Measurements from ENCODE around the gene CFAP43.
A peak's percentile ranks its signal among the peaks of the same experiment; 100 is the strongest.
"Not testable (repeated sequence)": the region's sequence is repeated elsewhere in the genome, so short reads cannot be mapped to it uniquely, and the experiment has no call there.

CFAP43 gene

GRCh38 chr10:104223304-104223703 lies 8.9 kb downstream of the CFAP43 start:
- DNase-seq = no peak

GRCh38 chr10:104220522-104220921 lies 11.6 kb downstream of the CFAP43 start:
- no peak for DNase-seq

GRCh38 chr10:104218751-104219150 lies 13.4 kb downstream of the CFAP43 start:
- DNase-seq = no peak

GRCh38 chr10:104216631-104217030 lies 15.5 kb downstream of the CFAP43 start:
- no peak for DNase-seq

GRCh38 chr10:104209575-104210198 lies 22.5 kb downstream of the CFAP43 start:
- DNase-seq = peak; percentile 43

GRCh38 chr10:104208730-104209129 lies 23.4 kb downstream of the CFAP43 start:
- no peak for DNase-seq

- DNase-seq = no peak
Measured at GRCh38 chr10:104202231-104202630, 29.9 kb downstream of the CFAP43 start.

- no peak for DNase-seq
Measured at GRCh38 chr10:104201636-104202035, 30.5 kb downstream of the CFAP43 start.

GRCh38 chr10:104199567-104199966 lies 32.6 kb downstream of the CFAP43 start:
- DNase-seq = no peak

GRCh38 chr10:104197364-104197763 lies 34.8 kb downstream of the CFAP43 start:
- DNase-seq = peak; percentile 13

- no peak for DNase-seq
Measured at GRCh38 chr10:104195706-104196105, 36.5 kb downstream of the CFAP43 start.

- no peak for DNase-seq
Measured at GRCh38 chr10:104193787-104194186, 38.4 kb downstream of the CFAP43 start.

GRCh38 chr10:104190695-104191094 lies 41.5 kb downstream of the CFAP43 start:
- no peak for DNase-seq

- no peak for DNase-seq
Measured at GRCh38 chr10:104183682-104184081, 48.5 kb downstream of the CFAP43 start.

GRCh38 chr10:104174136-104174535 lies 58.0 kb downstream of the CFAP43 start:
- DNase-seq = not testable (repeated sequence)

GRCh38 chr10:104170610-104171254 lies 61.4 kb downstream of the CFAP43 start:
- DNase-seq = no peak

GRCh38 chr10:104155591-104155990 lies 76.6 kb downstream of the CFAP43 start:
- DNase-seq = no peak

GRCh38 chr10:104151737-104152136 lies 80.4 kb downstream of the CFAP43 start:
- DNase-seq = no peak

- no peak for DNase-seq
Measured at GRCh38 chr10:104150139-104150538, 82.0 kb downstream of the CFAP43 start.

- no peak for DNase-seq
Measured at GRCh38 chr10:104146882-104147281, 85.3 kb downstream of the CFAP43 start.

- no peak for DNase-seq
Measured at GRCh38 chr10:104144931-104145330, 87.2 kb downstream of the CFAP43 start.

GRCh38 chr10:104143829-104144228 lies 88.3 kb downstream of the CFAP43 start:
- no peak for DNase-seq

GRCh38 chr10:104142081-104142480 lies 90.1 kb downstream of the CFAP43 start:
- DNase-seq = no peak

- DNase-seq = no peak
Measured at GRCh38 chr10:104139221-104139620, 92.9 kb downstream of the CFAP43 start.

- no peak for DNase-seq
Measured at GRCh38 chr10:104138131-104138530, 94.0 kb downstream of the CFAP43 start.
